Left kidney (tissue), 2 donors: ENCODE data around the gene ZNF532. TPM values are rescaled to one million over a fixed set of nuclear protein-coding genes. Genes with fewer than 3 reads are reported as not detected.

Experiments used
- DNase-seq: peaks from one replicate; pipeline ENCODE4 v3.0.0-alpha.2; 2013
- polyA plus RNA-seq: library from polyadenylated mRNA; unstranded; fragments of 120-200 nt; gene quantifications from one replicate; pipeline ENCODE4 v1.2.1, GENCODE V29; 2013; ENCODE audit not compliant: insufficient read length

The ZNF532 gene
- polyA plus RNA-seq, 1 donor = 112 TPM

GRCh38 chr18:59035591-59035990 lies 170.9 kb downstream of the ZNF532 start:
- DNase-seq = no peak

Other genes starting within 250 kb of the ZNF532 start
- gene ALPK2, start 235.8 kb upstream of the ZNF532 start, polyA plus RNA-seq = 1.3 TPM
- gene MALT1, start 193.4 kb upstream of the ZNF532 start, polyA plus RNA-seq = 42.6 TPM